ENCODE results near the gene B3GAT1. TPM values are rescaled to one million over a fixed set of nuclear protein-coding genes. Genes with fewer than 3 reads are reported as not detected.

B3GAT1 gene
- polyA plus RNA-seq, 1 donor from 2014 or later = 28.2 TPM

GRCh38 chr11:134399293-134399654, 12.8 kb downstream of the B3GAT1 start:
- no peak overlapping the region for H3K4me2 ChIP-seq (ENCODE audit: low read length)
- TF ChIP-seq REST (IDR thresholded peaks at IDR 0.05; ENCODE audit: borderline replicate concordance) (no peak), EZH2 (IDR thresholded peaks at IDR 0.05; ENCODE audit: borderline replicate concordance, insufficient read depth, low read length, poor library complexity, severe bottlenecking) (no peak), CTCF (IDR thresholded peaks at IDR 0.05; ENCODE audit: poor library complexity, severe bottlenecking) (no peak), EP300 (conservative IDR thresholded peaks at IDR 0.05; ENCODE audit: poor library complexity, severe bottlenecking) (no peak), RAD21 (conservative IDR thresholded peaks at IDR 0.05) (no peak), POLR2AphosphoS5 (IDR thresholded peaks at IDR 0.05) (no peak), TAF1 (IDR thresholded peaks at IDR 0.05; ENCODE audit: low read depth) (no peak), SMC3 (conservative IDR thresholded peaks at IDR 0.05; ENCODE audit: poor library complexity) (no peak), MXI1 (conservative IDR thresholded peaks at IDR 0.05; ENCODE audit: poor library complexity, severe bottlenecking) (no peak)
- H3F3A ChIP-seq (ENCODE audit: insufficient read depth, low read length, poor library complexity, severe bottlenecking) = no peaks in the 10 kb centered on the region
- H4K20me1 ChIP-seq (ENCODE audit: insufficient read depth) = no peaks in the 10 kb centered on the region
- no peak overlapping the region for H2AFZ ChIP-seq (ENCODE audit: low read depth, low read length)
- no peaks in the 10 kb centered on the region for H3K27me3 ChIP-seq (ENCODE audit: insufficient read depth, low read depth, low read length)
- H3K36me3 ChIP-seq (ENCODE audit: insufficient read depth, low read length) = no peaks in the 10 kb centered on the region
- no peak overlapping the region for H3K9ac ChIP-seq (ENCODE audit: low read length)
- no peak overlapping the region for H3K4me3 ChIP-seq (ENCODE audit: low read length)
- H3K9me2 ChIP-seq (ENCODE audit: insufficient read depth, low read length) = no peaks in the 10 kb centered on the region
- H3K27ac ChIP-seq (ENCODE audit: low read length) = no peak overlapping the region
- H3K79me2 ChIP-seq (replicated peaks; ENCODE audit: insufficient read depth, low read length) = peaks cover 36% of the 10 kb centered on the region
- H3K9me3 ChIP-seq (ENCODE audit: low read length) = peaks cover 6% of the 10 kb centered on the region

DNA sequence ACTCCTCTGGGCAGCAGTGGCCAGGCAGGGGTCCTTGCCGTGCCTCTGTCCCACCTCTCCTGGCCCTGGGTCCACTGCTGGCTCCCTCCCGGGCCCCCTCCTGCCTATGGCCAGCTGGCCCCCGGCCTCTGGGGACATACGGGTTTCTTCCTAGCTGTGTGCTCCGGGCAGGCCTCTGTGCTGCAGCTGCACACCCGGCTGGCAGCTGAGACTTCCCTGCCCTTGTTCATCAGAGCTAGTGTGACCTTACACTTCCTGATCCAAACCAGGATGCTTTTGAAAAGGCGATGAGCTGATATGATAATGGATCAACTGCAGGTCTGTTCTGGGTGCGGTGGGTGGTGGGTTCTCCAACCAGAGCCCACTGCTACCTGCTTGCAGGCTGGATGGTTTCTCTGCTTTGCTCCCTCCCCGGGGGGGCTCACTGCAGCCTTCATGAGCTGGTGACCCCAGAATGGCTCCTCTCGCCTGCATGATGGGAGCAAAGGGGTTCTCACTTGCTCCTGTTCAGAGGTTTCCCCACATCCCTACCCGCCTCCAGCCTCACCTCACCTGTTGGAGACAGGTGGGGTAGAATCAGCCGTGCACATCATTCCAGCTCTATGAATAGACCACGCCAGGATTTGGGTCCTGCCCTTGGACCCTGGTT, 13.3 kb downstream of the B3GAT1 start:
- no peak overlapping the region for H3K9ac ChIP-seq (ENCODE audit: low read length)
- H3K9me2 ChIP-seq (ENCODE audit: insufficient read depth, low read length) = no peaks in the 10 kb centered on the region
- no peaks in the 10 kb centered on the region for H4K20me1 ChIP-seq (ENCODE audit: insufficient read depth)
- H3K9me3 ChIP-seq (ENCODE audit: low read length) = peaks cover 6% of the 10 kb centered on the region
- TF ChIP-seq POLR2AphosphoS5 (IDR thresholded peaks at IDR 0.05) (no peak), TAF1 (IDR thresholded peaks at IDR 0.05; ENCODE audit: low read depth) (no peak), REST (IDR thresholded peaks at IDR 0.05; ENCODE audit: borderline replicate concordance) (no peak), EP300 (conservative IDR thresholded peaks at IDR 0.05; ENCODE audit: poor library complexity, severe bottlenecking) (no peak), CTCF (IDR thresholded peaks at IDR 0.05; ENCODE audit: poor library complexity, severe bottlenecking) (no peak), SMC3 (conservative IDR thresholded peaks at IDR 0.05; ENCODE audit: poor library complexity) (no peak), RAD21 (conservative IDR thresholded peaks at IDR 0.05) (no peak), MXI1 (conservative IDR thresholded peaks at IDR 0.05; ENCODE audit: poor library complexity, severe bottlenecking) (no peak), EZH2 (IDR thresholded peaks at IDR 0.05; ENCODE audit: borderline replicate concordance, insufficient read depth, low read length, poor library complexity, severe bottlenecking) (no peak)
- H3K79me2 ChIP-seq (replicated peaks; ENCODE audit: insufficient read depth, low read length) = peaks cover 36% of the 10 kb centered on the region
- H3K36me3 ChIP-seq (ENCODE audit: insufficient read depth, low read length) = no peaks in the 10 kb centered on the region
- H3K27ac ChIP-seq (ENCODE audit: low read length) = no peak overlapping the region
- H3K4me3 ChIP-seq (ENCODE audit: low read length) = no peak overlapping the region
- H2AFZ ChIP-seq (ENCODE audit: low read depth, low read length) = no peak overlapping the region
- H3K27me3 ChIP-seq (ENCODE audit: insufficient read depth, low read depth, low read length) = no peaks in the 10 kb centered on the region
- no peak overlapping the region for H3K4me2 ChIP-seq (ENCODE audit: low read length)
- no peaks in the 10 kb centered on the region for H3F3A ChIP-seq (ENCODE audit: insufficient read depth, low read length, poor library complexity, severe bottlenecking)
